Activated CD4-positive, alpha-beta T cell treated with anti-CD3 and anti-CD28 coated beads, Interleukin-2, amount 50 U/mL, for 16 hours (primary cell): ENCODE measurements around the gene NOP14.
"Not testable (repeated sequence)": the region's sequence is repeated elsewhere in the genome, so short reads cannot be mapped to it uniquely, and the experiment has no call there.

Experiments
- DNase-seq: peaks from one replicate; pipeline ENCODE4 v3.0.0-alpha.2; 2020

Gene NOP14

GRCh38 chr4:2961421-2961810 lies 1.8 kb downstream of the NOP14 start:
- DNase-seq: peak; percentile 41

DNA sequence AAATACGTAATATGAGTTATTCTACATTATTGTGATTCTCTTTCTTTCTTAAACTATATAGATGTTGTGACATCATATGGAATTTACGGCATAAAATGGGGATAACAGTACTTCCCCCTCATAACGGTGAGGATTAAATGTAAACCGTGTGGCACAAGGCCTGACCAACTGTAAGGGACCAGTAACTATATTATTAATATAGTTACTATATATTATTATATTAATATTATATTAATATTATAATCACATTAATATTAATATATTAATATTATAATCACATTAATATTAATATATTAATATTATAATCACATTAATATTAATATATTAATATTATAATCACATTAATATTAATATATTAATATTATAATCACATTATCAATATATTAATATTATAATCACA lies 2.8 kb downstream of the NOP14 start:
- DNase-seq: not testable (repeated sequence)

- no peak for DNase-seq
Measured at GRCh38 chr4:2958446-2958845, 4.8 kb downstream of the NOP14 start.

- not testable (repeated sequence) for DNase-seq
Measured at GRCh38 chr4:2955186-2956044, 7.8 kb downstream of the NOP14 start.

DNA sequence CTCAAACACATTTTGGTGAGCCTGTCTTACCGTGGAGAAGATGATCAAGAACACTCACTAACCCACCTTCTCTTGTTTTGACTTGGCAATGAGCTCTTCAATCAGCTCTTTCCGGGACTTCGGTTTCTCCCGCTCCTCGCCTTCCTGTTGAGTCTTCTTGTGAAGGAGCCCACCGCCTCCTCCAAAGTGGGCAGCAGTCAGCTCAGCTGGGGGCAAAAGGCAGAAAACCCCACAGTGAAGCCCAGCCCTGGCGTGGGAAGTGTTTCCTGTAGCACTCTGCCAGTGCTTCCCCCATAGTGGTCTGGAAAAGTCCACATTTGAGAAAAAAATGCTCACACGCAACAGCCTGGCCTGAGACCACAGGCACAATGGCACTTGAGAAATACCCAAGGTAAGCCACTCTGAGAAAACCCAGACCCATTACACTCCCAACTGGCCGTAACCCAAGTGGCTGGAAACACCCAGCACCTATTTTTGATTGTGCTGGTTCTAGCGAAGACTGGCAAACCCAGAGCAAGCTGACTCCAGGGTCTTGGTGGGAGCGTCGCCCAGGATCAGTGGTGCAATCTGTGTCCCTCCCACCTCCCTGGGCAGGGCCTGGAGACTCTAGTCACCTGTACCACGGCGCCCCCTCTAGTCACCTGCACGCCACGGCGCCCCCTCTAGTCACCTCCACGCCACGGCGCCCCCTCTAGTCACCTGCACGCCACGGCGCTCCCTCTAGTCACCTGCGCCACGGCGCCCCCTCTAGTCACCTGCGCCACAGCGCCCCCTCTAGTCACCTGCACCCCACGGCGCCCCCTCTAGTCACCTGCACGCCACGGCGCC lies 8.6 kb downstream of the NOP14 start:
- peak; percentile 93 for DNase-seq

GRCh38 chr4:2953496-2953895 lies 9.7 kb downstream of the NOP14 start:
- DNase-seq: no peak

- DNase-seq: no peak
Measured at GRCh38 chr4:2950221-2950989, 12.8 kb downstream of the NOP14 start.

GRCh38 chr4:2949782-2950125 lies 13.5 kb downstream of the NOP14 start:
- no peak for DNase-seq

- DNase-seq: no peak
Measured at GRCh38 chr4:2948895-2949781, 14.1 kb downstream of the NOP14 start.

DNA sequence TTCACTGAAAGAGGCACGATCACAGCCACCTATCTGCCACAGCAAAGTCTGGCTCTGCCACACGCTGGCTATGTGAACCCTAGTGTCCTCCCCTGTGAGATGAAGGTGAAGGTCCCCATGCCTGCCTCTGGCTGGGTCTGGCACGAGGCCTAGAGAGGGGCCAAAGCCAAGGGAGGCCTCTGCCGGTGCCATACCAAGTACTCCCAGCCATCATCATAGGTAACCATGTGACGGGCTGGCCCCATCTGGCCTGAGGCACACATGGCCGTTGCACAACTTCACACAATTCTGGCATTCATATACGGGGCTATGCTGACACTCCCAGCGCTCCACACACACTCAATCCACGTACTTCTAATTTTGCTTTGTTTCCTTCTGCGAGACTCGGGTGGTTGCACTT lies 15.3 kb downstream of the NOP14 start:
- no peak for DNase-seq

DNA sequence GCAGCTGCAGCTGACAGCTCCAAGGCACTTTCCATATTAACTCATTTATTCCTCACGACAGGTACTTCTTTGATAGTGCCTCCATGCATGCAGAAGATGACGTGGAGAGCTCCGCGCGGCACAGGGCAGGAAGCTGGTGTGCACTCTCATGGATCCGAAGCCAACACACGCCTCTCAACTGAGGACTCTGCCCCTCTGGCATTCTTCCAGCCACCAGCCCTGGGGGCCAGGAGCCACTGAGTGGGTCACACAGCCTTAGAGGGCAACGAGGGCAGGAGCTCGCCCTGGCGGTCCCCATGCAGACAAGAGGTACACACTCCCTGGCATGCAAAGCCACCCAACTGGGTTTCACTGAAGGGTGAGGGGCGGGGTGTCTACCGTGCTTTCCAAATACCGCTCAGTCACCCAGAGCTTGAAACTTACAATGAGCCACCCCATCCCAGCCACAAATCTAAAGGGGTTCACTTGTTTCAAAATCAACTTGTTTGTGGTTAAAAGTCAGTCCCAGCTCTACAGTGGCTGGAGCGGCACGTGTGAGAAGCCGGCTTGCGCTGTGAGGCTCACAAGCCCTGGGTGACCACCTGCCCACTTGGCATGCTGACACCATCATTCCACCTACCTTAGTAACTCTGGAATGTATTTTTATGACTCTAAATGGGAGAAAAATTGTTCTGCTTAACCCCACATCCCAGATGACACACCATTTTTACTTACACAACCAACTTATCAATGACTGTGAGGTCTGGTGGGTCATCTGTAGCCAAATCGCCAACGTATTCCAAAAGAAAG lies 16.2 kb downstream of the NOP14 start:
- no peak for DNase-seq

- DNase-seq: not testable (repeated sequence)
Measured at GRCh38 chr4:2945619-2946604, 17.3 kb downstream of the NOP14 start.

DNA sequence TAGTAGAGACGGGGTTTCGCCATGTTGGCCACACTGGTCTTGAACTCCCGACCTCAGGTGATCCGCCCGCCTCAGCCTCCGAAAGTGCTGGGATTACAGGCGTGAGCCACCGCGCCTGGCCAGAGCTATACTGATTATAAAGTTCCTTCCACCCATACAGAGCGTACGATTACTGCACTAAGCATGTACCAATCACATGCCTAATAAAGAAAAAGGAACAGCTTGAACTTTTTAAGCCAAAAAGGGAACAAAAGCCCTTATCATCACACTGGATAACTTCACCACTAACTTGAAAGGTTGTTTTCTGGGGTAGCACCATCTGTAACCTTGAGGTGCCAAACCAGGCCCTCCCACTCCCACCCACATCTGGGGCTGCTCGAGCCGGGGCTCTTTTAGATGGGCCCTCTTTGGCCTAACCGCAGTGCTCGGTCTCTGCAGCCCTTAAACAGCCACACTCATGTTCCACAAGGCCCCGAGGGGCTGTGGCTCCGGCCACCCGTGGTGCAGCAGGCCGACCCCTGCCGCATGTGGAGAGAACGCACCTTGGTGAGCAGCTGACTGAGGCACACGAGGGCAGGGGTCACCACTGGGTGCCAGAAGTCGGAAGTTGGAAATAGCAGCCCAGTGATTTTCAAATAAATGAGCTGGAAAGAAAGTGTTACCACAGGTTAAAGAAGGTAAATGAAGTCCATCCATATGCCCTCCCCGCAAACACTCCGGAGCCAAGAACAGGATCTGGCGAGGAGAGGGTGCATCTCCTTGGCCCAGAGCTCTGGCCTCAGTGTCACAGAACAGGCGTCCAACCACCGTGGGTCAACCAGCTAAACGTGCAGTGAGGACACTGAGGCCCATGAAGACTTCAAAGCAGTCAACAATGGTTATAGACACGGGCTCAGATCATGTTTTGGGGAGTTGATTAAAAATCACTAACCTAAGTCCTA lies 18.4 kb downstream of the NOP14 start:
- no peak for DNase-seq

DNA sequence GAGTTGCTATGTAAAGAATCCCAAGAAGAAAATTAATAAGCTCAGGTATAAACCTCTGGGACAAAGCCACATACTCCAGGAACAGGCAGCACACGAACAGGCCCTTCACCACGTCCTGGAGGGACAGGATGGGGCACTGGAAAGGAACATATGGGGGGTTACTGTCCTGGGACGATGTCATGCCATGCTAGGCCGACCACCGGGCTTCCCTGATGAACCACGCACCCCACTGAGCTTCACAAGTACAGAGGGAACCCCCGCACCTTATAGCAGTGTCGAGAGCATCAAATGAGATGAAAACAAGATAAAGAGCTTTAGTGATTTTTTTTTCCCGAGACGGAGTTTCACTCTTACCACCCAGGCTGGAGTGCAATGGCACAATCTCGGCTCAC lies 19.1 kb downstream of the NOP14 start:
- no peak for DNase-seq

GRCh38 chr4:2943364-2944090 lies 19.7 kb downstream of the NOP14 start:
- DNase-seq: no peak

DNA sequence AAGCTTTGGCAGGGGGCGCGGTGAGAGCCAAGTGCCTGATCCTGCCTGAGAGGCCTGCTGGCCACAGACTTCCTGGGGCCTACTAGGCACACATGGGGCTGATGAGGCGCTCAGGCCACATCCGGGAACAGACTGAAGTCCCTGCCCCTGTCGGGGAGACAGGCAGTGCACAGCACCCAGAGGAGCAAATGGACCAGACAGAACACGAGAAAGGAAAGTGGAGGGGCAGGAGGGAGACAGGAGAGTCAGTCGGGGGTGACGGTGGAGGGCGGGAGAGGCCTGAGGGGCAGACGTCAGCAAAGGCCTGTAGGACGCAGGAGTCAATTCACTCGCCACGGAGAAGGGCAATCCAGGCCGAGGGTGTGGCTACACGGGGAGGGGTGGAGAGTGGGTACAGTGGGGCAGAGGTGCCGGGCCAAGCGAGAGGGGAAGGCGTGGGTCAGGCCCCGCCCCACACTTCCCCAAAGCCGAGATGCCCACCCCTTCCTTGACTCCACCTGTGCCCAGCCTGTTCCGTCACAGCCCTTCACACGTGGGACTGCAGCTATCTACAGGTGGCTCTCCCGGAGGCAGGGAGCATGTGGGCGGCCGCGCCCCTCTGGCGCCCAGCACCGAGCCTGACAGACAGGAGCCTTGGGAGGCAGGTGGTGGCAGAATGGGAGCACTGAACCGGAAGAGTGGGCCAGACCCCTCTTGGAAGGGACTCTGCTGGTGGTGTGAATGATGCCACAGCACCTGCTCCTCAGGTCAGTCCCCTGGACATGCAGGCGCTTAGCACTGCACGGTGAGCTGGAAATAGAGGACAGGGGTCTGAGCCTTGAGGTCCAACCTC lies 20.5 kb downstream of the NOP14 start:
- no peak for DNase-seq

DNA sequence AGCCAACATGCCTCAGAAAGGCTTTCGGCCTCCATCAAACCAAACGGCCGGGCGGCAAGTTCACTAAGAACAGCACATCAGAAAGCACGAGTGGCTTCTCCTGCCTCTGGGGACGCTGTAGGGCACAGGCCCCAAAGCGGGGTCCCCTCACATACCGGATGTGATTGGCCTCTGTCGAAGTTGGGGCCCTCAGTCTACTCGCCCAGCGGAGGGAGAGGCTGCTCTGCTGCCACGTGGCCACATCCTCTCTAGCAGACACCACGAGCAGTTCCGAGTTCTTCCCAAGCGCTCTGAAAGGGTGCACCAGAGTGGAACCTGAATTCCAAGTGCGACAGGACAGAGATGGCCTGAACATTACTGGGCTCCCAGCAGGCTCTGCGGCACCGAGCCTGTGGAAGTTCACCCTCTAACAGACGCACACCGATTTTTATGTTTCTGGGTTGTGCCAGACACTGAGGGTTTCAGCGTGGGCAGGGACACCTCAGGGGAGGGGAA lies 21.1 kb downstream of the NOP14 start:
- no peak for DNase-seq
